Measurements from ENCODE around the gene TSPAN17.

The TSPAN17 gene

DNA sequence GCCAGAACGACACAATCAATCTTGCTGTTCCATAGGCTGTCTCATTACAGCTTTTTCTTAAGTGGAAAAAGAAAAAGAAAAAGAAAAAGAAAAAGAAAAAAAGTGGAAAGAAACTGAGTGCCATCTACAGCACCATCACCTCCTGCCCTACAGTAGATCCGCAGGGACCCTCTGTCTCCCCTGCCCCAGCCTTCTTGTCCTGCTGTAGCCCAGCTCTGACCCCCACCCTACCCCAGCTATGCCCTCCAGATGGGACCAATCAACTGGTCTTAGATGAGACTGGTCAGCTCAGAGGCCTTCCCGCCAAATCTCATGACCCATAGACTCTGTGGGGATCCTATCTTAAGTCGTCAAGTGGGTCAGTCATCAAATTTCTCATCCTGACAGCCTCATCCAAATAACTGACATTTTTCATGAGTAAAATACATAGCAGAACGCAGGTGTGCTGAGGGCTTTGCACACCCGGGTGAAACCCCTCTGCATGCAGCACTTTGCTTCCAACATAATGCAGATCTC lies 34.8 kb downstream of the TSPAN17 start:
- in situ Hi-C loops (cut with HindIII; ENCODE audit: low sequenced_read_pairs): no loop called here
- no peak for DNase-seq (ENCODE audit: low read depth)

DNA sequence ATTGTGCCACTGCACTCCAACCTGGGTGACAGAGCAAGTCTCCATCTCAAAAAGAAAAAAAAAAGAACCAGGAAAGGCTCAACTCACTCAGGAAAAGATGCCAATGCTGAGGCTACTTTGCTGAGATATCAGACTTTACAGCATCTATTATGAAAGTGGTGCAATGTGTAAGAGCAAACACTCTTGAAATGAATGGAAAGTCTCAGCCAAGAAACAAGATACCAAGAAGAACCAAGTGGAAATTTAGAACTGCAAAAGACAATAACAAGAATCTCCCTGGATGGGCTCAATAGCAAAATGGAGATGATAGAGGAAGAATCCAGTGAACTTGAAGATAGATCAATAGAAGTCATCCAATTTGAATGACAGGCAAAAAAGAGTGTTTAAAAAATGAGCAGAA lies 37.7 kb downstream of the TSPAN17 start:
- TF ChIP-seq, protein P1, sequence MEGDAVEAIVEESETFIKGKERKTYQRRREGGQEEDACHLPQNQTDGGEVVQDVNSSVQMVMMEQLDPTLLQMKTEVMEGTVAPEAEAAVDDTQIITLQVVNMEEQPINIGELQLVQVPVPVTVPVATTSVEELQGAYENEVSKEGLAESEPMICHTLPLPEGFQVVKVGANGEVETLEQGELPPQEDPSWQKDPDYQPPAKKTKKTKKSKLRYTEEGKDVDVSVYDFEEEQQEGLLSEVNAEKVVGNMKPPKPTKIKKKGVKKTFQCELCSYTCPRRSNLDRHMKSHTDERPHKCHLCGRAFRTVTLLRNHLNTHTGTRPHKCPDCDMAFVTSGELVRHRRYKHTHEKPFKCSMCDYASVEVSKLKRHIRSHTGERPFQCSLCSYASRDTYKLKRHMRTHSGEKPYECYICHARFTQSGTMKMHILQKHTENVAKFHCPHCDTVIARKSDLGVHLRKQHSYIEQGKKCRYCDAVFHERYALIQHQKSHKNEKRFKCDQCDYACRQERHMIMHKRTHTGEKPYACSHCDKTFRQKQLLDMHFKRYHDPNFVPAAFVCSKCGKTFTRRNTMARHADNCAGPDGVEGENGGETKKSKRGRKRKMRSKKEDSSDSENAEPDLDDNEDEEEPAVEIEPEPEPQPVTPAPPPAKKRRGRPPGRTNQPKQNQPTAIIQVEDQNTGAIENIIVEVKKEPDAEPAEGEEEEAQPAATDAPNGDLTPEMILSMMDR (IDR thresholded peaks at IDR 0.05; ENCODE audit: low read depth, low read length, missing control alignments): no peak
- DNase-seq (ENCODE audit: low read depth): no peak
- in situ Hi-C loops (cut with HindIII; ENCODE audit: low sequenced_read_pairs): no loop called here

More for the DNA sequence above, 34.8 kb downstream of the TSPAN17 start:
- TF ChIP-seq, protein P1 (IDR thresholded peaks at IDR 0.05; ENCODE audit: low read depth, low read length, missing control alignments): no peak
- H3K4me3 ChIP-seq (ENCODE audit: low read depth, low read length): no peak overlapping the region

DNA sequence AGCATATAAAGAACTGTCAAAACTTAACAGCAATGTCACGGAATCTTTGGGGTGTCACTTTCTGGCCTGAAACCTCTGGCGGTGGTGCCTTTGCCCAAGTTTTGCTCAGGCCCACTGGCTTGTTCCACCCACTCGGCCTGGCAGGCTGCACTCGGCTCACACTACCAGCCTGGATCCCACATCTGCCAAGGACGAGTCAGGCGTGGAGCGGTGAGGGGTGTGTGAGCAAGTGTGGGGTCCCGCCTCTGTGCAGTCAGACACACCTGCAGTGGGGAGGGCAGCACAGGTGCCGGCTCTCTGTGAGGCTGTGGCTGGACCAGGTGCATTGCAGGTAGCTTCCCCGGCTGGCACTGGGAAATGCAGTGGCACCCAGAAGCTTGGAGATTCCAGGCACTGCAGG lies 40.0 kb downstream of the TSPAN17 start:
- in situ Hi-C loops (cut with HindIII; ENCODE audit: low sequenced_read_pairs): no loop called here
- DNase-seq (ENCODE audit: low read depth): no peak
- no peak overlapping the region for H3K4me3 ChIP-seq (ENCODE audit: low read depth, low read length)
- TF ChIP-seq, protein P1 (IDR thresholded peaks at IDR 0.05; ENCODE audit: low read depth, low read length, missing control alignments): no peak

More for the DNA sequence above, 37.7 kb downstream of the TSPAN17 start:
- H3K4me3 ChIP-seq (ENCODE audit: low read depth, low read length): no peak overlapping the region

DNA sequence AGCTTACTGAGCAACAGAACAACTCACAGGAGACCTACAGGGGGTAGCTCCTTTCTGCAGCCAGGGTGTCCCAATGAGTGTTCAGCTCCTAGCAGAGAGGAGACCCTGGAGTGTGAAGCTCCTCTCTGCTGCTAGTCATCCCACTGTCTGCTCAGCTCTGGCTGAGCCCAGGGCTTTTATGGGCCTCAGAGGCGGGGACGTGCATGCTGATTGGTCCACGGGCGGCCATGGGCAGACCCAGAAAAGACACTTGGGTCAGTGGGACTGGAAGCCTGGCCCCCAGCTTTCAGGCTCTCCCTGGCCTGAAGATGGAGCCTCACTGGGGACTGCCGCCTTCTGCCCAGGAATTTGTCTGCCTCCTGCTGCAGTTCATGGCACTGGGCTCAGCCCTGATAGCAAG lies 40.6 kb downstream of the TSPAN17 start:
- H3K4me3 ChIP-seq (ENCODE audit: low read depth, low read length): no peak overlapping the region
- DNase-seq (ENCODE audit: low read depth): no peak
- in situ Hi-C loops (cut with HindIII; ENCODE audit: low sequenced_read_pairs): no loop called here
- TF ChIP-seq, protein P1 (IDR thresholded peaks at IDR 0.05; ENCODE audit: low read depth, low read length, missing control alignments): no peak

DNA sequence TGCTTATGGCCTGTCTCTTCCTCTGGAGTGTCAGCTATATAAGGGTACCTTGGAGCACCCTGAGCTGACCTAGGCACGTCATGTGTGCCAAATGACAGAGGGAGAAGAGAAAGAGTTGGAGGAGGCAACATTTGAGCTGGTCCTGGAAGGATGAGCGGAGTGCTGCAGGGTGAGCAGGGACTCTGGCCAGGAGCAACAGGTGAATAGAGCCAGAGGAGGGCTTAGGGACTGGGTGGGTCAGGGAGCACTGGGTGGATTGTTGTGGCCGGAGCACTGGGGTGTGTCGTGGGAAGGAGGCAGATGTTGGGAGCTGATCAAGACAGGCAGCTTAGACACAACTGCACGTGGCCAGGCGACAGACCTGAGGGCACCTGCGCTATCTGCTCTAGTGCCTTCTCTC lies 43.6 kb downstream of the TSPAN17 start:
- DNase-seq (ENCODE audit: low read depth): no peak
- H3K4me3 ChIP-seq (ENCODE audit: low read depth, low read length): no peak overlapping the region
- TF ChIP-seq, protein P1 (IDR thresholded peaks at IDR 0.05; ENCODE audit: low read depth, low read length, missing control alignments): no peak
- in situ Hi-C loops (cut with HindIII; ENCODE audit: low sequenced_read_pairs): no loop called here

DNA sequence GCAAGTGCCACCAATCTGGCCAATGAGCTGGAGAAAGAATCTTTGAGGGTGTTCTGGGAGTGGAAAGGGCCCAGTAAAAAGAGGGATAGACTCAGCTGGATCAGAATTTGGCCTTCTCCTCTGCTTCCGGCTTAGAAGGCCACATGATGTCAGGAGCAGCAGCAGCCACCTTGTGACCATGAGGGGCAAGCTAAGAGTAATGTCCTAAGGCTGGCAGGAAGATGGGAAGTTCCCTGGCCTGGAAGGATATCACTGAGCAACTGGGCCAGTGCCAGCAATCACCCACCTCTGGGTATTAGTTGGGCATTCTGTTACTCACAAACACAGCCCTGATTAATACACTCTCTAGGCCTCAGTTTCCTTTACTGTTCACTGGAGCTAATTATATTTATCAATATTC lies 44.2 kb downstream of the TSPAN17 start:
- TF ChIP-seq, protein P1 (IDR thresholded peaks at IDR 0.05; ENCODE audit: low read depth, low read length, missing control alignments): no peak
- H3K4me3 ChIP-seq (ENCODE audit: low read depth, low read length): no peak overlapping the region
- no peak for DNase-seq (ENCODE audit: low read depth)
- in situ Hi-C loops (cut with HindIII; ENCODE audit: low sequenced_read_pairs): no loop called here

Measured in astrocyte of the cerebellum (primary cell).